AML-193 (cell line): ENCODE data around the gene EXOC4.
"Not testable (repeated sequence)": the region's sequence is repeated elsewhere in the genome, so short reads cannot be mapped to it uniquely, and the experiment has no call there.

Experiments
- DNase-seq, 2 experiments: peaks; one replicate each; lab custom pipeline; 2025; lab: John Stamatoyannopoulos, UW

Gene EXOC4

DNA sequence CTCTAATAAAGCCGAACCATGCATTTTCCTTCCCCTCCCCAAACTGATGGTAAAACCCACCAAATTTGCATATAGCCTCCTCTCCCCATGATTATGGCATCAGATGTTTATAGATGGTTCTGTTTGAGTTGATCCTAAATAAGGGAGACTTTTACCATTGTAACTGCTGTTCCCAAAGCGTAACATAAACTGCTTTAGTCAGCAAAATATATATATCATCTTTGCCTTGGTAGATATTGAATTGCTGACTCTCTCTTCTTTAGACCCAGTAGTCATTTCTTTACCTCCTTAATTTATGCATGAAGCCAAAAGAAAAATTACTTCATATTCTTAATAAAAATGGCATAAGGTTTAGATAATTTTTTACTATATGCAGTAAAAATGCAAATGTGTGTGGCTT, 788.1 kb downstream of the EXOC4 start:
- no peak for DNase-seq

- DNase-seq: no peak
These were observed 788.6 kb downstream of the EXOC4 start for GRCh38 chr7:134041477-134041876.

DNA sequence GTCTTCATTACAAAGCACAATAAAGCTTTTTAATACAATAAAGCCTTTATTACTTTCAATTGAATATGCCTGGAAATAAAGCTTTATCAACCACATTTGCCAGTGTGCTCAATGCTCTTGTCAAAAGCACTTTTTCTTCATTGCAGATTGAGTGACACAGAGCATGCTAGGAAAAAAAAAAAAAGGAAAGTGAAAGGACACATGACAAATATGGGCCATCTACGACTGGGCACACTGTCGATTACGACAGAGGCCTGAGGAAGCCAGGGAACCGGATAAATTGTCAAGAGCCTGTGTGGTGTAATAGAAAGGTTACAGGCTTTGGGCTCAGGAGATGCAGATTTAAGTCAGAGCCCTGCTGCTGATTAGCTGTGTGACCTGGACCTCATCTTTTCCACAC, 789.4 kb downstream of the EXOC4 start:
- DNase-seq: no peak

GRCh38 chr7:134044682-134045081, 791.8 kb downstream of the EXOC4 start:
- DNase-seq: no peak

DNA sequence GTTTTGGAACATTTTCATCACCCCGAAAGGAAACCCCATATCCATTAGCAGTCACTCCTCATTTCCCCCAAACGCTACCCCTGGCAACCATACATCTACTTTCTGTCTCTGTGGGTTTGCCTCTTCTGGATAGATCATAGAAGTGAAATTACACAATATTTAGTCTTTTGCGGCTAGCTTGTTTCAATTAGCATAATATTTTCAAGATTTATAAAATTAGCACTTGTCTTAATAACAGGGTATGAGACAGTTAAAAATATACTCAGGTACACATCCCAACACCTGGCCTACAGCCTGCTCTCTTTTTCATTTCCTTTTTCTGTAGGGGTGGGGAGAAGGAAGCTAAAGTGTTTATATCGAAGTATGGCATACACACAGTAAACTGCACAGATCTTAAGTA, 792.8 kb downstream of the EXOC4 start:
- no peak for DNase-seq

DNA sequence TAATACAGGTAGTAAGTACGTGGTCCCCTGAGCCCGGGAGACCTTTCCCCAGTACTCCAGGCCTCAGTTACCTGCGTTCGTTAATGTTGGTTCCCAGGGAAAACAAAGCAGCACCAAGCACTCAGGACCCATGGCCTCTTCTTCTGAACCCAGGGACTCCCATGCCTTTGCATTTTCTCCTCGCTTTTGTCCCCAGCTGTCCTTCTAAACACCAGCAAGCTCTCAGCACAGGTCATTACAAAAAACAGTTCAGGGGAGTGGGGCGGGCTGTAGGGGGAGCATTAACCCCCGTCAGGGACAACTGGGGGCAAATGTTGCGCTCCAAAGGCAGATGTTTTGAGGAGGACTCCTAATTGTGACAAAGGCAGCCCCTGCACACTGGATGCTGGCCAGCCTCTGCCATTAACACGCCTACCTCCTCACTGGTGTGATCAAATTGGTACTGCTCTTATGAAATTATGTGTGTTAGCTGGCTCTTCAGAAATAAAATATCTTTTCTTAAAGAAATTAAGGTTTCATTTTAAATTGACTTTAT, 793.8 kb downstream of the EXOC4 start:
- no peak for DNase-seq

- no peak for DNase-seq
These were observed 794.8 kb downstream of the EXOC4 start for GRCh38 chr7:134047675-134048074.

GRCh38 chr7:134048166-134048565, 795.3 kb downstream of the EXOC4 start:
- DNase-seq: no peak

DNA sequence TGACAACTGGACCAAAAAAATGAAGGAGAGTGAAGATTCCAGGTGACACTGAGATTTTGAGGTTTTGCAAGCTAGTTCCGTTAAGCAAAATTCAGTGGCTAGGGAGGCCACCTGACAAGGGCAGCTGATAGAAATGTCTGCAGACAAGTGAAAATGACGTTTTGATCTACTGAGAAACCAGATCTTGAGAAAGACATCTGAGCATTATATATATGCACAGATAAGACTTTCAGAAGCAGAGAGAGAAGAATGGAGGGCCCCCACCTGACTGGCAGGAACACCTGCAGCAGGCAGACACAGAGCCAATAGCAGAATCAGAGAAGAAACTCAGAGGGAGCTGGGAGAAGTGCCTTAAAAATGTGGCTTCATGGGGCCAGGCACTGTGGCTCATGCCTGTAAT, 798.1 kb downstream of the EXOC4 start:
- no peak for DNase-seq

DNA sequence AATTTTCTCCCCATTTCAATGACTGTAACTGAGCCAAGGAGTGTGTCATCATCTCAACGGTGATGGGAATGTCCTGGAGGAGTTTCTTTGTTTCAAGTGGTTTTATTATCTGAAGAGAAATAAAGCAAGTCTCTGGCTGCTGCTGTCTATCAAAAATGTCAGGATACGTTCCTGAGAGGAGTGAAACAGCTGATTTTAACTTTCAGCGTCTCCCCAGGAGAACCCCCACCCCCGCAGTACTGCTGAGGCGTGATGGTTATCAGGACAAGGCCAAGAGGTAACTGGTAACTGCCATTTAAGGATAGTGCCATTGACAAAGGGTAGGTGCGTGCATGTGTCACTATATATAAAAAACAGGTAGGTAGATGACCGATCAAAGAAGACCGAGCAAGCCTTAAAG, 803.9 kb downstream of the EXOC4 start:
- no peak for DNase-seq

- no peak for DNase-seq
These were observed 805.6 kb downstream of the EXOC4 start for GRCh38 chr7:134058521-134058920.

DNA sequence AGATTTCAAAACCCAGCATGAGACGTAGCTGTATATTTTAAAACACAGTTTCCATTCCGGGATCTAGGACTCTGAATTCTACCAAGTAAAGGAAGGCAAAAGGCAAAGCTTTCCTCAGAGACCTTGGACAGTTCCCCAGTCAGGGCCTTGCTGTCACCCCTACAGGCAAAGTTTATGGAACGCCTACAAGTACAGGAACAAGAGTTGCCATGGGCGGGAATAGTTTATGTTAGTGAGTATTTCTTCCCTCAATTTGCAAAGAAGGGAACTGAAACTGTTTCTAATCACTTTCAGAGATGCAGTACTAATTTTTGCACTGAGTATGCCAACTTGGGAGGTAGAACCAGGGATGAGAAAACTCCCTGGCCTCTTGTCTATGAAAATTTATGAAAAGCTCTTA, 806.1 kb downstream of the EXOC4 start:
- no peak for DNase-seq

GRCh38 chr7:134059921-134060320, 807.0 kb downstream of the EXOC4 start:
- no peak for DNase-seq

DNA sequence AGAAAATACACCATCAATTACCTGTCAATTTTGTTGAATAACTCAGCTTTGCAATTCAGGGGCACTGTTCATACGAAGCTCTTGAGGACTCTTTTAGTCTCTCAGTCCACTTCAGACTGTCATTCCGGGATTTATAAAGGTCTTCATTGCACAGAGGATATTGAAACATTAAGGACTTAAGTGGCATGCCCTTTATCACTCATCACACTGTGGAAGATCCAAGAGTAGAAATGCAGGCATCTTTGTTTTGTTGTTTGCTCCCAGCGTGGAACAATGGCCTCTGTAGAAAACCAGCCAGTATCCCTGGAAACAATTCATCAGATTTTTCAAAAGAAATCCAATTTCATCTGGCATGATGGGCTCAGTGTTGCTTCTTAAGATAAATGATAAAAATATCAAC, 808.0 kb downstream of the EXOC4 start:
- no peak for DNase-seq

- DNase-seq: no peak
These were observed 809.6 kb downstream of the EXOC4 start for GRCh38 chr7:134062460-134062859.

DNA sequence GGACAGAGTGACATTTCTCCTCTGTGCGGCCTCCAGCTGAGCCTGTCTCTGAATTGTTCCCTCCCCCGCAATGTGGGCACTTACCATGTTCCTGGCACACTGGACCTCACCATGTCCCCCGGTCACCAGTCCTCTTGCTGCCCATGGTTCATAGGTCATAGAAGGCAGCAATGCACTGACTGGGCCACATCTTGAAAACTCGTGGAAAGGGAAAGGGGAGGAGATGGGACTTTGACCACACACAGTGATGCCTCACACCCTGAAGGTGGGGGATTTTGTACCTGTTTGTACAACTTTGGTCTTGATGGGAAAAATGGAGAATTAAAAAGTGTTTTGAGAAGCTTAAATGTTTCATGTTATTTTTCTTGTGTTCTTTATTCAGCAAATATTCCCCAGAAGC, 812.5 kb downstream of the EXOC4 start:
- no peak for DNase-seq

DNA sequence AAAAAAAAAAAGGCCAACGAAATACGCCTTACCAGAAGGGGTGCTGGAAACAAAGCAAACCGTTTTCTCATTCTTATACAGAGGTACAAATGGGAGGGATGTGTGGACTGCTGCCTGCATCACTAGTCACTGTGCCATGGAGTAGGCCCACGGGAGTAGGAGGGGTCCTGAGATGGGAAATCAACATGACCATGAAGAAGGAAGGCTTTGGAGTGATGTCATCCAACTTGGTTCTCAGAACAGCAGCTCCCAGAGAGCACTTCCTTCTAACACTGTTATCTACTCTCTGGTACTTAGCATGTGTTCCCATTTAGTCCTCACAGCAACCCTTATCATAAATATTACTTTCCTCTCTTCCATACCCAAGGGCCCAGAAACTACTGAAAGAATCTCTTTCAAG, 814.3 kb downstream of the EXOC4 start:
- DNase-seq: no peak

GRCh38 chr7:134068670-134069069, 815.8 kb downstream of the EXOC4 start:
- DNase-seq: no peak

GRCh38 chr7:134069187-134069586, 816.3 kb downstream of the EXOC4 start:
- no peak for DNase-seq

DNA sequence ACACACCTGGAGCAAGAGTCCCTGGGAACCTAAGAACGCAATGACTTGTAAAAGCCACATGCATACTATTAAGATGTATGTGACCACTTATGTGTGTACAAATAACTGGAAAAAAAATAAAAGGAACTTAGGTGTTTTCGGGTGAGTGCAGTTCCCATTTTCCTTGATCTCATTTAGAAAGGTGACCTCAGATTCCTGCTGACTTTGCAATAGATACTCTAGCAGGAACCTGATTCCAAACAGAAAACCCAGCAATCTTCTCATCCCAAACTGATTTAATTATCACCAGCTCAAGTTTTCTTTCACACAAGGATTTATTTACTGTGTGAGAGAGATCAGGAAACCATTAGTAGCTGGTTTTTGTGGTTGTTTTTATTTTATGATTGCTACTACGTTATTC, 817.8 kb downstream of the EXOC4 start:
- no peak for DNase-seq

- no peak for DNase-seq
These were observed 818.8 kb downstream of the EXOC4 start for GRCh38 chr7:134071355-134072331.

DNA sequence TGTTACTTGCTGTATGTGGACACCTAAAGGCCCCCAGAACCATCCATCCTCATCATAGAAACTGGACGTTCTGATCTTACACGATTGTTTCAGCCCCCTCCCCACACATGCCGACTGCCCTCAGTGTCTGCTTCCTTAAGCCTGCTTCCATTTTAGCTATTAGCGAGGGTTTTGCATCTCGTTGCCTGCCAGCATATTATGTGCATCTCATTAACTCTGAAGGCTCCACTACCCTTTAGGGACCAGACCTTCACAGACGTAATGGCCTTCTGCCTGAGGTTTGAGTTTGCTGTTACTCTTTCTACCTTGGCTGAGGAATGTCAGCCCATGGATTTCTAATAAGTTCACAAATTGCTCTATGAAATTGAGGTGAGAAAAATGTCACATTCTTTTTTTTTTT, 820.4 kb downstream of the EXOC4 start:
- DNase-seq: no peak

DNA sequence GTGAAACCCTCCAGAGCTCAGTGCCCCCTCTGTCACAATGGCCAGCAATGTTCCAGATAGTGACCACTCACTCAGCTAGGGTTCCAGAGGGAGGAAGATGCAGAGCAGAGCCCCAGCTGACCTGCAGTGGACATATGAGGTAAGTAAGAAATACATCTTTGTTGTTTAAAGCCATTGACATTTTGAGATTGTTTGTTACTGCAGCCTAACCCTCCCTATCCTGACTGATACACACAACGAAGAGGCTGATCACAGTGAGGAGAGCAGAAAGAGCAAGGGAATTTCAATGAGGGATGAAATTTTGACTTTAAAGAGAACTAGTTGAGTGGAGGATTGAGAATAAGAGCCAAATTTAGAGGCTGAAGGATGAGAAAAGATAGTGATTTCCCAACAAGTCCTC, 822.9 kb downstream of the EXOC4 start:
- no peak for DNase-seq

DNA sequence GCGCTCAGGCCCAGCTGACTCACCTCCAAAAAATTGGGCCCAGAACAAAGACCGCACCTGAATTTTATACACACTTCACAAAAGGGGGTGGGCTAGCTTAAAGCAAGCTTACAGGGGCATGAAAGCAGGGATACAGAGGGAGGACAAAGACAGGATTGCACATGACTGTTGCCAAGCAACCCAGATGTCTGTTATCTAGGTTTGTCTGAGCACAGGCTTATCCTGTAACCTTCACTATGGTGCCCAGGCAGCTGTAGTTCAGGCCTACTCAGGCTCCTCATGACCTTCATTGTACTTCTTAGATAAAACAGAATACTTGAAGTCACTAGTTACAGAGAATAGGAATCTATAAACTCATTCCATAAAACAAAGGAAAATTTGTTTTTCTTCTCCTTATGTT, 824.7 kb downstream of the EXOC4 start:
- not testable (repeated sequence) for DNase-seq
